ENCODE measurements around the gene RAPGEF4.
"Not testable (repeated sequence)": the region's sequence is repeated elsewhere in the genome, so short reads cannot be mapped to it uniquely, and the experiment has no call there.

Gene RAPGEF4

DNA sequence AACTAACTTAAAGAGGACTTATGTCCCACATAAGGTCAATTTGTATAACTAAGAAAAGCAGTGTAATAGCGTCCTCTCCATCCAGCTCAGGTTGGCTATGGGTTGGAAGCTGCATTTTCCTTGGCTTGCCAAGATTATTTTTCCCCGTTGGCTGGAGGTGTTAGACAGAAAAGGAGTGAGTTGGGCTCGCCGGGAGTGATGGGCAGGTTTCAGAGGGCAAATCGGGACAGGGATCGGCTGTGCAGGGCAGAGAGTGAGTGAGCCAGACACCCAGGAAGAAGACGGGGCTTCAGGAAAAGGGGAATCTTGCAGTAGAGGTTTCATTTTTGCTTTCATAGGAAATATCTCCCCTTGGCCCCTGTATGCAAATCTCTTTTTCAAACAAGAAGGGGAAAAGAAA is 298.5 kb downstream of the RAPGEF4 start:
- Histone ChIP-seq H3K4me3 (IDR thresholded peaks at IDR 0.05; ENCODE audit: insufficient read depth, low read depth, low read length) (no peak overlapping the region), H3K36me3 (ENCODE audit: insufficient read depth) (no peaks in the 10 kb centered on the region), H4K20me1 (ENCODE audit: insufficient read depth) (no peaks in the 10 kb centered on the region), H3K9ac (no peak overlapping the region), H3K79me2 (ENCODE audit: insufficient read depth, low read depth) (no peaks in the 10 kb centered on the region), H3K27ac (no peak overlapping the region), H3K4me1 (ENCODE audit: low read depth, poor library complexity, severe bottlenecking) (no peaks in the 10 kb centered on the region), H3K4me2 (no peak overlapping the region), H3K27me3 (ENCODE audit: insufficient read depth, low read depth) (no peaks in the 10 kb centered on the region), H2AFZ (ENCODE audit: low read depth) (no peak overlapping the region)
- TF ChIP-seq, protein P1, sequence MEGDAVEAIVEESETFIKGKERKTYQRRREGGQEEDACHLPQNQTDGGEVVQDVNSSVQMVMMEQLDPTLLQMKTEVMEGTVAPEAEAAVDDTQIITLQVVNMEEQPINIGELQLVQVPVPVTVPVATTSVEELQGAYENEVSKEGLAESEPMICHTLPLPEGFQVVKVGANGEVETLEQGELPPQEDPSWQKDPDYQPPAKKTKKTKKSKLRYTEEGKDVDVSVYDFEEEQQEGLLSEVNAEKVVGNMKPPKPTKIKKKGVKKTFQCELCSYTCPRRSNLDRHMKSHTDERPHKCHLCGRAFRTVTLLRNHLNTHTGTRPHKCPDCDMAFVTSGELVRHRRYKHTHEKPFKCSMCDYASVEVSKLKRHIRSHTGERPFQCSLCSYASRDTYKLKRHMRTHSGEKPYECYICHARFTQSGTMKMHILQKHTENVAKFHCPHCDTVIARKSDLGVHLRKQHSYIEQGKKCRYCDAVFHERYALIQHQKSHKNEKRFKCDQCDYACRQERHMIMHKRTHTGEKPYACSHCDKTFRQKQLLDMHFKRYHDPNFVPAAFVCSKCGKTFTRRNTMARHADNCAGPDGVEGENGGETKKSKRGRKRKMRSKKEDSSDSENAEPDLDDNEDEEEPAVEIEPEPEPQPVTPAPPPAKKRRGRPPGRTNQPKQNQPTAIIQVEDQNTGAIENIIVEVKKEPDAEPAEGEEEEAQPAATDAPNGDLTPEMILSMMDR (conservative IDR thresholded peaks at IDR 0.05; ENCODE audit: low read depth, low read length), result no peak

DNA sequence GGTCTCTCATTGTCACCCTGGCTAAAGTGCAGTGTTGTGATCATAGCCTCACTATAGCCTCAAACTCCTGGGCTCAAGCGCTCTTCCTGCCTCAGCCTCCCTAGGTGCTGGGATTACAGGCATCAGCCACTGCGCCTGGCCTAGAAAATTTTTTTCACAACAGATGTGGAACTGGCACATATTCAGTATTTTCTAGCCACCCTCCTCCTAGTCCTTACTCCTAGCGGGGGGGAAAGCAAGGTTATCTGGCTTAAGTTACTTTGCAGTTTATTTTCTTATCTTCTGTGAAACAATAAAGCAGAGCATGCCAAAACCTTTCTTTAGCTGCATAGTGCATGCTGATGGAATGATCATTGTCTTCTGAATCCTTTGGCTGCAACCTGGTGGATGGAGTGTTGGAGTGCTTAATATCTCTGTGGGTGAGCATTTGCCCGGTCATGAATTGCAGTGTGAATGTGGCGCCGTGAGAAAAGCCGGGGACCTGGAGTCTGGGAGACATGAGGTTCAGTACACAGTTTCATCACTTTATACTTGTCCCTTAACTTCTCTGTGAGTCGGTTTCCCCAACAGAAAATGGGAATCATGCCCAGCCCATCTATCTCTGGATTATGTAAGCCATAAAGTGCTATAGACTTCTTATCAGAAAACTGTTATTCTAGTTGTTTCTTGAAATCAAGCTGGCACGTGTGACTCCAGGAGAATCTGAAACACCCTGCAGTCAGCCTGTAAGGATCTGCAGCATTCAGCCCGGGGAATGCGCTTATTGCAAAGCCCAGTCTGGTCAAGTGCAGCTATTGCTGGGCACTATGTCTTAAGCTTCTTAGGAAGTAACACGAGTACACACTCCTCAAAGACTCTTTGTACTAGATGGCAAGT is 301.8 kb downstream of the RAPGEF4 start:
- Histone ChIP-seq H3K27me3 (ENCODE audit: insufficient read depth, low read depth) (no peaks in the 10 kb centered on the region), H3K4me2 (no peak overlapping the region), H3K4me3 (IDR thresholded peaks at IDR 0.05; ENCODE audit: insufficient read depth, low read depth, low read length) (no peak overlapping the region), H2AFZ (ENCODE audit: low read depth) (no peak overlapping the region), H3K4me1 (ENCODE audit: low read depth, poor library complexity, severe bottlenecking) (no peaks in the 10 kb centered on the region), H3K27ac (no peak overlapping the region), H4K20me1 (ENCODE audit: insufficient read depth) (no peaks in the 10 kb centered on the region), H3K9ac (no peak overlapping the region), H3K36me3 (ENCODE audit: insufficient read depth) (no peaks in the 10 kb centered on the region), H3K79me2 (ENCODE audit: insufficient read depth, low read depth) (no peaks in the 10 kb centered on the region)
- TF ChIP-seq, protein P1 (conservative IDR thresholded peaks at IDR 0.05; ENCODE audit: low read depth, low read length), result no peak

DNA sequence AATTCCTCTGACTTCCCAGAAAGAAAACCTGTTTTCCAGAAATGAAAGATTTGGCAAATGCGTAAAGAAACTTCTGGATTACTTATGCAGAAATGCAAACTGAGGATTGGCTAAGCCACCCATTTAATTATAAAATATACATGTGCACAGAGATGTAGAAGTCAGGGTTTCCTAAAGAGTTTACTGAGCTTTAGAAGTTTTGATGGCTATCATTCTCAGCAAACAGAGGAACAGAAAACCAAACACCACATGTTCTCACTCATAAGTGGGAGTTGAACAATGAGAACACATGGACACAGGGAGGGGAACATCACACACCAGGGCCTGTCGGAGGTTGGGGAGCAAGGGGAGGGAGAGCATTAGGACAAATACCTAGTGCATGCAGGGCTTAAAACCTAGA is 302.6 kb downstream of the RAPGEF4 start:
- H2AFZ ChIP-seq (ENCODE audit: low read depth); H4K20me1 ChIP-seq (ENCODE audit: insufficient read depth); H3K4me3 ChIP-seq (IDR thresholded peaks at IDR 0.05; ENCODE audit: insufficient read depth, low read depth, low read length); H3K9ac ChIP-seq; H3K4me1 ChIP-seq (ENCODE audit: low read depth, poor library complexity, severe bottlenecking); H3K79me2 ChIP-seq (ENCODE audit: insufficient read depth, low read depth); H3K27ac ChIP-seq; H3K4me2 ChIP-seq; H3K27me3 ChIP-seq (ENCODE audit: insufficient read depth, low read depth); H3K36me3 ChIP-seq (ENCODE audit: insufficient read depth): not testable (repeated sequence)

DNA sequence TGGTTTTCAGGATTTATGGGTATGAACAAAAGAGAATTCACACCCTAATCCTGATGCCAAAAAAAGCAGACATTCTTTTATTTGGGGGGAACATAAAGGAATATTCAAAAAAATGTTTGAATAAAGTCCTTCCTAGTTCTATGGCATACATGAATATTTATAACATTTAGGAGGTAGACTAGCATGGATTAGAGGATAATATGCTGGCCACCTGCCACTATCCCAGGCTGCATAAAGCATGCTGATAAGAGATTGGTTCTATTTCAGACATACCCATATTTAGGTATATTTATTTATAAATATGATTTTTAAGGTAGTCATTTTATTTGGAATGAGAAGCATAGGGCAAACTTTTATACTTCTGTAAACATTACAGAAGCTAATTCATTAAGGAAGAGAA is 305.1 kb downstream of the RAPGEF4 start:
- H4K20me1 ChIP-seq (ENCODE audit: insufficient read depth), result no peaks in the 10 kb centered on the region
- H3K27ac ChIP-seq, result no peak overlapping the region
- H3K4me1 ChIP-seq (ENCODE audit: low read depth, poor library complexity, severe bottlenecking), result no peaks in the 10 kb centered on the region
- H3K27me3 ChIP-seq (ENCODE audit: insufficient read depth, low read depth), result no peaks in the 10 kb centered on the region
- no peak overlapping the region for H2AFZ ChIP-seq (ENCODE audit: low read depth)
- TF ChIP-seq, protein P1 (conservative IDR thresholded peaks at IDR 0.05; ENCODE audit: low read depth, low read length), result no peak
- no peaks in the 10 kb centered on the region for H3K79me2 ChIP-seq (ENCODE audit: insufficient read depth, low read depth)
- H3K36me3 ChIP-seq (ENCODE audit: insufficient read depth), result no peaks in the 10 kb centered on the region
- H3K4me2 ChIP-seq, result no peak overlapping the region
- no peak overlapping the region for H3K4me3 ChIP-seq (IDR thresholded peaks at IDR 0.05; ENCODE audit: insufficient read depth, low read depth, low read length)
- H3K9ac ChIP-seq, result no peak overlapping the region

DNA sequence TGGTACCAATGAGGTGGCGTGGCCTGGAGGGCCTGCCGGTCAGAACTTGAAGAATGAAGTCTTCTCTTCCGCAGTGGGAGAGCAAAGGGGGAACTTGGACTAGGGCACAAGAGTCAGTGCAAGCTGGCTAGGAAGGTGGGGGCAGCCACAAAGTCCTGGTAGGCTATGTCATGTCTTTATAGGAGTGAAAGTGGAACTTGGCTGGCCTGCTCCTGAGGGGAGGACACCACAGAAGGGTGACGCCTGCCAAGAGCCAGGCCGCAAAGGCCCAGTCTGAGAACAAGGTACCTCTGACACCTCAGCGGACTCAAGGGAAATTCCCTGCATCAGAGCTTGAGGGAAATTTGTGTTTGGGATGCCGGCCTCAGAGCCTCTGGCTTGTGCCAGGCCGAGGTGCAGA is 307.8 kb downstream of the RAPGEF4 start:
- H3K79me2 ChIP-seq (ENCODE audit: insufficient read depth, low read depth), result no peaks in the 10 kb centered on the region
- no peaks in the 10 kb centered on the region for H3K27me3 ChIP-seq (ENCODE audit: insufficient read depth, low read depth)
- H3K4me1 ChIP-seq (ENCODE audit: low read depth, poor library complexity, severe bottlenecking), result no peaks in the 10 kb centered on the region
- no peak overlapping the region for H3K9ac ChIP-seq
- TF ChIP-seq, protein P1 (conservative IDR thresholded peaks at IDR 0.05; ENCODE audit: low read depth, low read length), result no peak
- no peaks in the 10 kb centered on the region for H4K20me1 ChIP-seq (ENCODE audit: insufficient read depth)
- no peak overlapping the region for H3K4me3 ChIP-seq (IDR thresholded peaks at IDR 0.05; ENCODE audit: insufficient read depth, low read depth, low read length)
- H2AFZ ChIP-seq (ENCODE audit: low read depth), result no peak overlapping the region
- no peak overlapping the region for H3K27ac ChIP-seq
- no peaks in the 10 kb centered on the region for H3K36me3 ChIP-seq (ENCODE audit: insufficient read depth)
- no peak overlapping the region for H3K4me2 ChIP-seq

Measured in KMS-11 (cell line).